IMR-90 (cell line): ENCODE results near the gene CLEC1A. TPM values are rescaled to one million over a fixed set of nuclear protein-coding genes. Genes with fewer than 3 reads are reported as not detected.

Source experiments
- ATAC-seq: fragments of 200-7000 bp; cut with Tn5 transposase; 2 replicates; pipeline ENCODE4 v1.9.1; 2020; ENCODE audit warnings: low read depth, mild to moderate bottlenecking, moderate library complexity
- BruUV-seq: library from RNA; stranded (reverse); fragments of 400-500 nt; replicated peaks from 2 replicates; lab custom pipeline; 2021; lab: Mats Ljungman, UMichigan
- CTCF ChIA-PET: fragments of 300-600 bp; formaldehyde crosslinking; extraction: SDS; loops from one replicate; lab custom pipeline; 2021; ENCODE audit warnings: antibody characterized with exemption; lab: Yijun Ruan, JAX
- POLR2A ChIA-PET: fragments of 300-600 bp; sonication (Branson Sonifier 250); formaldehyde crosslinking; loops from one replicate; lab custom pipeline; 2022; ENCODE audit warnings: antibody characterized with exemption; ENCODE audit not compliant: unreplicated experiment; lab: Charles Lee
- DNase-seq: peaks from one replicate; pipeline ENCODE4 v3.0.0; 2013
- H2AFZ ChIP-seq: replicated peaks from 2 replicates; pipeline ENCODE3; 2013; ENCODE audit warnings: low read length, mild to moderate bottlenecking; ENCODE audit not compliant: poor library complexity
- H2AK5ac ChIP-seq: 2 replicates; pipeline ENCODE4 v1.6.1; 2013; ENCODE audit warnings: low read depth, low read length, inconsistent platforms
- H2AK9ac ChIP-seq: replicated peaks from 2 replicates; pipeline ENCODE3; 2013; ENCODE audit warnings: mild to moderate bottlenecking, low read depth, low read length, moderate library complexity; ENCODE audit not compliant: poor library complexity
- H2BK120ac ChIP-seq: 2 replicates; pipeline ENCODE4 v1.6.1; 2013; ENCODE audit warnings: low read depth, low read length, inconsistent platforms
- H2BK15ac ChIP-seq: 3 replicates; pipeline ENCODE4 v1.6.1; 2013; ENCODE audit warnings: low read depth, low read length, inconsistent platforms
- H2BK20ac ChIP-seq: 2 replicates; pipeline ENCODE4 v1.6.1; 2013; ENCODE audit warnings: low read depth, mild to moderate bottlenecking, inconsistent platforms, low read length, moderate library complexity
- H2BK5ac ChIP-seq: 2 replicates; pipeline ENCODE4 v1.6.1; 2013; ENCODE audit warnings: mild to moderate bottlenecking, low read depth, low read length, inconsistent platforms; ENCODE audit not compliant: poor library complexity, severe bottlenecking
- H3K14ac ChIP-seq: replicated peaks from 2 replicates; pipeline ENCODE4 v1.6.1; 2013; ENCODE audit warnings: low read depth, low read length, inconsistent platforms
- H3K18ac ChIP-seq: 2 replicates; pipeline ENCODE4 v1.6.1; 2013; ENCODE audit warnings: low read depth, low read length, control low read depth
- H3K23ac ChIP-seq: 2 replicates; pipeline ENCODE4 v1.6.1; 2013; ENCODE audit warnings: low read depth, low read length, inconsistent platforms
- H3K27ac ChIP-seq: 2 replicates; pipeline ENCODE4 v1.5.1; 2013; ENCODE audit warnings: mild to moderate bottlenecking, control low read depth, low read length; ENCODE audit not compliant: insufficient read depth
- H3K27me3 ChIP-seq: 2 replicates; pipeline ENCODE4 v1.6.1; 2013; ENCODE audit warnings: low read length; ENCODE audit not compliant: control insufficient read depth, insufficient read depth
- H3K36me3 ChIP-seq: 2 replicates; pipeline ENCODE4 v1.6.1; 2013; ENCODE audit warnings: low read length, mixed read lengths; ENCODE audit not compliant: control insufficient read depth, insufficient read depth
- H3K4ac ChIP-seq: 2 replicates; pipeline ENCODE4 v1.6.1; 2013; ENCODE audit warnings: low read depth, low read length, inconsistent platforms
- H3K4me1 ChIP-seq: 2 replicates; pipeline ENCODE4 v1.6.1; 2013; ENCODE audit warnings: low read length, mixed read lengths; ENCODE audit not compliant: control insufficient read depth, insufficient read depth
- H3K4me2 ChIP-seq: 2 replicates; pipeline ENCODE4 v1.6.1; 2013; ENCODE audit warnings: low read depth, mild to moderate bottlenecking, control low read depth, low read length, moderate library complexity
- H3K4me3 ChIP-seq: 2 replicates; pipeline ENCODE4 v1.5.1; 2013; ENCODE audit warnings: low read depth, mild to moderate bottlenecking, control low read depth, low read length, moderate library complexity; ENCODE audit not compliant: insufficient read depth
- H3K56ac ChIP-seq: 2 replicates; pipeline ENCODE4 v1.6.1; 2013; ENCODE audit warnings: low read length, inconsistent platforms; ENCODE audit not compliant: insufficient read depth; ENCODE audit errors: extremely low read depth
- H3K79me1 ChIP-seq, 2 experiments: 2 replicates each; pipeline ENCODE4 v1.6.1; 2013; ENCODE audit warnings: low read length in 2 of 2, inconsistent platforms in 1 of 2, low read depth in 1 of 2
- H3K9ac ChIP-seq: 2 replicates; pipeline ENCODE4 v1.6.1; 2013; ENCODE audit warnings: low read depth, low read length, control low read depth
- H3K9me1 ChIP-seq: 2 replicates; pipeline ENCODE4 v1.6.1; 2013; ENCODE audit warnings: low read length, inconsistent platforms; ENCODE audit not compliant: insufficient read depth
- H3K9me3 ChIP-seq: 2 replicates; pipeline ENCODE4 v1.6.1; 2013; ENCODE audit warnings: low read length; ENCODE audit not compliant: control insufficient read depth, insufficient read depth
- H4K20me1 ChIP-seq: 2 replicates; pipeline ENCODE4 v1.6.1; 2013; ENCODE audit warnings: low read length, inconsistent platforms; ENCODE audit not compliant: insufficient read depth
- H4K5ac ChIP-seq: 2 replicates; pipeline ENCODE4 v1.6.1; 2013; ENCODE audit warnings: mild to moderate bottlenecking, low read depth, low read length, control low read depth
- H4K8ac ChIP-seq, 2 experiments: 2 replicates each; pipeline ENCODE4 v1.6.1; 2013; ENCODE audit warnings: low read depth in 2 of 2, low read length in 2 of 2, control low read depth in 1 of 2, inconsistent platforms in 1 of 2
- H4K91ac ChIP-seq: 2 replicates; pipeline ENCODE4 v1.6.1; 2013; ENCODE audit warnings: low read depth, low read length, inconsistent platforms; ENCODE audit not compliant: insufficient read depth
- RCOR1 ChIP-seq: IDR thresholded peaks from 2 replicates; pipeline ENCODE4 v1.6.1; 2012; ENCODE audit warnings: mild to moderate bottlenecking, low read length, improper control_type of control experiment; ENCODE audit not compliant: insufficient replicate concordance
- WGBS, 2 experiments: methylation state at CpG; one replicate each; pipeline versions ENCODE4 v1.1.5 to v1.1.7; 2013; ENCODE audit warnings: missing lambda C conversion rate in 2 of 2; ENCODE audit not compliant: insufficient read length in 1 of 2; ENCODE audit errors: extremely low coverage in 2 of 2; 5-methylcytosine and 5-hydroxymethylcytosine counted together
- dilution Hi-C: fragments of 300-500 bp; cut with HindIII; formaldehyde crosslinking; loops from one replicate; pipeline ENCODE4 v1.14.3; 2018; ENCODE audit warnings: low sequenced_read_pairs; ENCODE audit not compliant: unreplicated experiment
- in situ Hi-C: fragments of 300-500 bp; cut with MboI; formaldehyde crosslinking; loops from 3 replicates; pipeline ENCODE4 v1.14.3; 2019; ENCODE audit warnings: low sequenced_read_pairs, inconsistent platforms, mixed read lengths
- intact Hi-C: fragments of 100-400 bp; cut with micrococcal nuclease; formaldehyde crosslinking; loops from 2 replicates; pipeline ENCODE4 v1.10.0; 2022
- polyA plus RNA-seq, 3 experiments: library from polyadenylated mRNA; depleted of rRNA; stranded (reverse); fragments of >200 nt; gene quantifications; 2 replicates each; pipeline ENCODE4 v1.2.3, GENCODE V29; 2012; ENCODE audit warnings: low replicate concordance in 1 of 3
- total RNA-seq: library from RNA; depleted of rRNA; stranded (reverse); fragments of >200 nt; gene quantifications from 2 replicates; pipeline ENCODE4 v1.2.3, GENCODE V29; 2012

CLEC1A gene
- total and polyA plus RNA-seq, 2 of the 4 experiments (the other 2 are of a cell fraction): not detected

GRCh38 chr12:10097521-10097920, 1.3 kb downstream of the CLEC1A start:
- CTCF ChIA-PET: no interaction called here
- no peak for TF ChIP-seq RCOR1
- Histone ChIP-seq H4K5ac (no peak overlapping the region), H3K18ac (no peak overlapping the region), H2BK15ac (no peak overlapping the region), H3K36me3 (no peaks in the 10 kb centered on the region), H3K4me1 (peaks cover 1% of the 10 kb centered on the region; the same call in 1 of the 2 replicates), H4K20me1 (no peaks in the 10 kb centered on the region), H2BK20ac (no peak overlapping the region), H3K4me3 (no peak overlapping the region), H3K9me1 (no peaks in the 10 kb centered on the region), H3K4ac (no peak overlapping the region), H3K23ac (no peak overlapping the region), H3K56ac (no peak overlapping the region), H3K27ac (no peak overlapping the region), H2BK5ac (no peak overlapping the region), H2BK120ac (no peak overlapping the region), H4K8ac (no peak overlapping the region), H4K91ac (no peak overlapping the region), H3K14ac (no peak overlapping the region), H2AK9ac (no peak overlapping the region), H3K9me3 (no peaks in the 10 kb centered on the region), H2AFZ (no peak overlapping the region), H3K9ac (no peak overlapping the region), H2AK5ac (no peak overlapping the region), H3K27me3 (no peaks in the 10 kb centered on the region), H3K4me2 (no peak overlapping the region), H3K79me1 (no peaks in the 10 kb centered on the region)
- POLR2A ChIA-PET: no interaction called here
- no TSS peak for BruUV-seq
- in situ Hi-C loops (no loop called here), dilution Hi-C loops (no loop called here), intact Hi-C loops (loop anchor here (1.0 kb wide), 1 partner anchor 22 kb away; no protein-coding TSS in a partner anchor)
- no peak for DNase-seq
- WGBS, 2 experiments: no CpG with 5 or more reads among the region's 3 CpGs
- no peak for ATAC-seq
